GM18505 (cell line): ENCODE data around the gene CAMTA1.

Source experiments
- ATAC-seq: cut with Tn5 transposase; IDR thresholded peaks from one replicate; pipeline ENCODE4 v1.9.1; 2021; ENCODE audit not compliant: unreplicated experiment
- POLR2A ChIP-seq: IDR thresholded peaks from 4 replicates; pipeline ENCODE4 v1.6.1; 2011; ENCODE audit warnings: borderline replicate concordance; ENCODE audit not compliant: insufficient read depth, insufficient read length; ENCODE audit errors: extremely low read depth

The CAMTA1 gene

DNA sequence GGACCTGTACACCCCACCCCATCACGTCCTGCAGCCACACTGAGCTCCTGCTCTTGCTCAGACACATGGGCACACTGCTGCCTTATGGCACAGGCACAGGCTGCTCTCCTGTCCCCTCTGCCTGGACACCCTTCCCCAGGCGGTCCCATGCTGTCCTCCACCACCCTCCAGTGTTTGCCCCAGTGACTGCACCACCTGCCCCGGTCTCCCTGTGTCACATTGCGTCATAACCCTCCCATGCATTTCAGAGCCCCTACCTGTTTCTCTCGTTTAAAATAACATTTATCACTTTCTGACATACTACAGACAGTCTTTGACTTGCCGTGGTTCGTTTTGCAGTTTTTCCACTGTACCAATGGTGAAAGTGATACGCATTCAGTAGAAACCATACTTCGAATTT, 159.2 kb downstream of the CAMTA1 start:
- ATAC-seq, result no peak
- no peak for TF ChIP-seq POLR2A

DNA sequence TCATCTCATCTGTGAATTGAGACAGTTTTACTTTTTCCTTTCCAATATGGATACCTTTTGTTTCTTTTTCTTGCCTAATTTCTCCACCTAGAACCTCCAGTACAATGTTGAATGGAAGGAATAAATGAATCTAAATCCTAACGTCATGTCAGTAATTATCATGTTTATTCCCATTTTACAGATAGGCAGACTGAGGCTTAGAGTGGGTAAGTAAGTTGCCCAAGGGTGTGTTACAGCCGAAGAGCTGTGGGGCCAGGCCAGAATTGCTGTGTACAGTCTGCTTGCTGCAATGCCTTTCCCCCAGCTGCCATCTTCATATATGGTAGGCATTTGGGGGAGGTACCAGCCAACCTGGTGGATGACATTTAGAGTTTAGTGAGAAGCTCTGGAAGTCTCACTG, 162.7 kb downstream of the CAMTA1 start:
- ATAC-seq, result no peak
- TF ChIP-seq POLR2A, result no peak

DNA sequence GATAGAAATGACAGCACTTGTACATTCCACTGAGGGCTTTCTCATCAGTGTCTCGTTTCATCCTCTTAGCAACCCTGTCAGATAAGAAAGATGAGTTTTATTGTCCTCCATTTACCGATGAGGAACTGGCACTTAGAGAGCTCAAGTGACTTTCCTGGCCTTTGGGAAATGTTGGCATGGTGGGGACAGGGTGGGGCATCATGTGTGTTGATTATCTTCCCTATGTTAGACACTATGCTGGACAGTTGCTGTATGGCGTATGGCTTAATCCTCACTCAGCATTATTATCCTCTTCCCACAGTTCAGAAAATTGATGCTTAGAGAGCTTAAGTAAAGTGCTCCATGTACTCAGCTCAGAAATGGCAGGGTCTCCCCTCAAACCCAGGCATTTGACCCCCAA, 163.2 kb downstream of the CAMTA1 start:
- no peak for ATAC-seq
- no peak for TF ChIP-seq POLR2A

DNA sequence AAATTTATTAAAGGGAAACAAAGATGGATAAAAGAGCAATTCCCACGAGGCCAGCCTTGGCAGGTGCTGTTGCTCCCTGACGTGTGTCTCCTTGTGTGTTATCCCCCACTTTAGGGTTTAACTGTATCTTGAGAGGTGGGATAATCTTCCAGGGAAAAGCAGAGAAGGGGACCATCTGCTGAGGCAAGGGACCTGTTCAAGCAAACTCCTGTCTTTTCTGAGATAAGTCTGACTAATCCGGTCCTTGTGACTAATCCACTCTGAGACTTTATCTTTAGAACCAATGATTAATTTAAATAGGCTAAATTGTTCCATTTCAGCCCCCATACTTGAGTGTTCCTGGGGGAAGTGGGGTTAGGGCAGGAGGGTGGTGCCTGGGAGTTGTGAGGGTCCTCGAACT, 163.6 kb downstream of the CAMTA1 start:
- no peak for TF ChIP-seq POLR2A
- no peak for ATAC-seq

DNA sequence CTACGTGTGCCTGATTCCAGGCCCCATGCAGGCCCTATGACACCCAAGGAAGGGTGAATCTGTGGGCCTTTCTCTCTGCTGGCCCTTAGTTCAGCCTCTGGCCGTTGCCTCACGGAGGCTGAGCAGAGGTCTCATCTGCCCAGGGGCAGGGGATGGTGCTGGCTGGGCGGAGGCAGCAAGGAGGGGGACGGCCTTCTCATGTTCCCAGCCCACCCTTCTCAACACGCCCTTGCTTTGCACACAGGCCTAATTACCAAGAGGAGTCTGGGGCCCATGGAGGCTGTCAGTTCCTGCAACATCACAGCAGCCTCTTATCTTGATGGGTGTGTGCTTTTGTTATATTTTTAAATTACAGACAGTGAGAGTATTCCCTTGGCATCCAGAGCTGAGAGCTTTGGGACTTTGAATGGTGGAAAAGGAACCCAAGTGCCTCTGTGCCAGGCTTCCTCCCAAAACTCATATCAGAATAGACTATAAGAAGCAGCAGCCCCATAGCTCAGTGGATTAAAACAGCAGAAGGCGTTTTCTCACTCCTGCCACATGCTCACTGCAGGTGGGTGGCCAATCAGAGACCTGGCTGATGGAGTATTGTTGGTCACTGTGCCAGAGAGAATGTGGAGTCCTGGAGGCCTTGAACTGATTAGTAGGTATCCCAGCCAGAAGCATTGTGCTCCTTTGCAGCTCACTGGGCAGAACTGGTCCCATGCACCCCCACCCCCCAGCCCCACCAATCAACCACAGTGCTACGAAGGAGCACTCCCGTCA, 164.9 kb downstream of the CAMTA1 start:
- no peak for ATAC-seq
- no peak for TF ChIP-seq POLR2A

DNA sequence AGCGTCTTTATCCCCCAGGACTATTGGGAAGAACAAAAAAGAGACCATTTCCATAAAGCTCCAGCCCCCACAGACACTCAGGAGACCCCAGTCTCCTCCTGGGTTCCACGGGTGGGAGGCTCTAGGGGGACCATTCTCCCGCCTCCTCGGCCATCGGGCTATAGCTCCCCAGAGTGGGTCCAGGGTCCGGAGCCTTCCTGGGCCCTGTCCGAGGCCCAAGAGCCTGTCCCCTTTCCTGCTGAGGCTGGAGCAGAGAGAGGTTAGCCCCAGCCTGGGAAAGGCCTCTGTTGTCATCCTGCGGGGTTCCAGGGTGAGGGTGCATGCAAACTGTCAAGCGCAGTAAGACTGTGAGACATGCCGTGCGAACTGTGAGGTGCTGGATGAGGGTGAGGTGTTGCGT, 166.3 kb downstream of the CAMTA1 start:
- ATAC-seq, result no peak
- no peak for TF ChIP-seq POLR2A

DNA sequence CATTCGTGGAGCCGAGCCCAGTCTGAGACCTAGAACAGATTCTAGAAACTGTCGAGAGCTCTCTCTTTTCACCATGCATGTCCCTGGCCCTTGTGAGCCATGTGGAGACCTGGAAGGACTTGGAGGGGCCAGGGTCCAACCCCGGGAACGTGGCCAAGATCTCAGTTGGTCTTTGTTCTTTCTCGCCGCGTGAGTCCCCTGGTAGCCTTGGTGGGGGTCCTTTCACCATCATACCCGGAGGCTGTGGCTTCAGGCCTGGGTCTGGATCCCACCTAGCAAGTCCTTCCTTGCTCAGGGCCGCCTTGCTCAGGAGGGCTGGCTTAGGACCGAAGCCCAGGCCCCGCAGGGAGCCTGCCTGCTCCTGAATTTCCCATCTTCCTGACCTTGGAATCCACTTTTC, 168.0 kb downstream of the CAMTA1 start:
- no peak for TF ChIP-seq POLR2A
- ATAC-seq, result no peak

DNA sequence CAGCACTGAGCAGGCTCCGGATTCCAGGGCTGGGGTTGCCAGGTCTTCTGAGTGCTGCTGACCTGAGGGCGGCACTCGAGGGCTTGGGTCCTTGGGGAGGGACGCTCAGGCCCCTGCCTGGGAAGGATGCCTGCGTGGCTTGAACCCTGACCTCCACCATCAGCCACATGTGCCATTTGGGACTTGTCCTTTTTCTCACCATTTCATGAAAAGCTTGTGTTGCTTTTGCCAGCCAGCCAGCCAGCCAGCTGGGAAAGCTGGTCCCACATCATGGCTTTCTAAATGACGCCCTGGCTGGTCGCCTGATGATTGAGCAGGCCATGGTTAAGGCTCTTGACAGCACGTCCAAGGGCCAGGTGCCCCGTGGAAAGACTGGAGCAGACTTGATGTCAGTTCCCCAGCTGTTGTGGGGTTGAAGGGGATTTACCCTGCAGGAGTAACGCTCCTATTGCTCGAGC, 168.7 kb downstream of the CAMTA1 start:
- no peak for ATAC-seq
- TF ChIP-seq POLR2A, result no peak

DNA sequence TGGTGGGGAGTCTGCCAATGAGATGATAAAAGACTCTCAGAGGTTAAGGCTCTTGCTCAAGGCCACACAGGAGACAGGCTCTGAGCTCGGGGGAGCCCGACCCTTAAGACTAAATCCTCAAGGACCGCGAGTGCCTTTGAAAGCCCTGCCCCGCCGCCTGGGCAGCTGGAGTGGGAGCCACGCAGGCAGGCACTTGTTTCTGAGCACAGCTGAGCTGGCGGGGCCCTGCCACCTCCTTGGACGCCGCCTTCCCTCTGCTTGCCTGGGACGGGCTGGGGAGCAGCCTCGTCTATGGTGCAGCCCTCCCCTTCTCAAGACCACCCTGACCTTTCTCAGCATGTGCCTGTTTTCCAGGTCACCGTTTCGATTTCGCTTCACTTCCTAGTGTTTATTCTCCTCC, 169.3 kb downstream of the CAMTA1 start:
- no peak for ATAC-seq
- no peak for TF ChIP-seq POLR2A

DNA sequence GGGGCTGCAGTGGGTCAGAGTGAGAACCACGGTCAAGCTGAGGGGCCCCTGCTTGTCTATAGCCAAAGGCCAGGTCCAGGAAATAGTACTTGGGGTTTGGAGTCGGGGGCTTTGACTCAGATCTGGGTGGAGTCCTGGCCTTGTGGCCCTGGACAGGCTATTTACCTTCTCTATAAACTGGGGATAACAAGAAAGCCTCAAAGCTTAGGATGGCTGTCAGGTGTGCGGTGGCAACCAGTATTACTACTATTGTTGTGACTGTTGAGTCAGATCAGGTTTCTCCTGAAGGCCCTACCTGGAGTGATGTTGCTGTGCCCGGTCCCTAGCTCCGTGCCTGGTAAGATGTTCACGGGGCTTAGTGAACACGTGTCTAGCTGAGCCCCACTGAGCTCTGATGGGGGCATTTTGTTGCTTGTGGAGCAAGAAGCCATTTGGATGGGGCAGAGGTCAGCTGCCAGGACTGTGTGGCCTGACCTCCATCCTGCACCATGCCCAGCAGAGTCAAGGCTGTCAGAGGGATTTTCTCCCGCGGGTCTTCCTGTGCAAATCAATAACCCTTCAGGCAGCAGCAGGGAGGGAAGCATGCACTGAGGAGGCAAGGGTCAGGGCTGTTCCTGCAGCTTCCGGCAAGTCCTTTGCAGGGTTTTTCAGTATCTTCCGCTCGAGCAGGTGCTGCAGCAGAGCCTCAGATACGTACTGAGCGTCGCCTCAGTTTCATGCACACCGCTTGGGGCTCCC, 170.3 kb downstream of the CAMTA1 start:
- TF ChIP-seq POLR2A, result no peak
- ATAC-seq, result no peak

DNA sequence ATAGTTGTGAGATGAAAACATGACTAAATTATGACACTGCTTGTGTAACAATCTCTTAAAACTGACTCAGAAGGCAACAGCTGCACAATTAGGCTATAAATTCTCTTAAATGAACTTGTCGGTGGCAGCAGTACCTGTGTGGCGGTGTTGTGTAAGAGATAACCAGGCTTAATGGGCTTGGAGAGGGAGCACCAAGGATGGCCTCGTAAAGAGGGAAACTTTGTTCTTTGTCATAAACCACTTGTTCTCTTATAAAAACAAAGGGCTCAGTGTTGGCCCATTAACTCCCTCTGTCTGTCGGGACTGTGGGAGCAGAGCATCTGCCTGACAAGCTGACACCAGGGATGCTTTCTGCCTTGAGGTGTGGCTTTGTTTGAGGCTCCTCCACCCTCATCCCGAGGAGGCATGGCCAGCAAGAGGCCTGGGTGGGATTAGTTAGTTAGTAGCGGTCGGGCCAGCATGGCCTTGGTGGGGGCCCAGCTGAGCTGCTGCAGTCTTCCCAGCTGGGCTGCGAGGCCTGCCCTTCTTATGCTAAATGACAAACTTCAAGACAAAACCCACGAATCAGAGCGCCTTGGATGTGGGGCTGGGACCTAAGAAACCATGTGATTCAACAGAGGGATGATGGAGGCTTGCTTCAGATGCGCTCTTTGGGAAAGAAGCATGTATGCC, 171.4 kb downstream of the CAMTA1 start:
- no peak for ATAC-seq
- TF ChIP-seq POLR2A, result no peak

DNA sequence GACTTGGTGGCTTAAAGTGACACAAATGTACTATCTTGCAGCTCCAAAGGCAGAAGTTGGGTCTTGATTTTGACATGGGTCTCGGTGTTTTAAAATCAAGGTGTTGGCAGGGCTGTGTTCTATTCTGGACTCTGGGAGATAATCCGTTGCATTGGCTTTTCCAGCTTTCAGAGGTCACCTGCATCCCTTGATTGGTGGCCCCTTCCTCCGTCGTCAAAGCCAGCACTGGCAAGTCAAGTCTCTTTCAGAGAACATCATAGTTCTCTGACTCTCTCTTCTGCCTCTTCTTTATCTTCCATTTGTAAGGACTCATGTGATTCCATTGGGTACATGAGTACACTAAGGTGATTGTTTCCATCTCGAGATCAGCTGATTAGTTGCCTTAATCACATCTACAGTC, 172.1 kb downstream of the CAMTA1 start:
- no peak for TF ChIP-seq POLR2A

DNA sequence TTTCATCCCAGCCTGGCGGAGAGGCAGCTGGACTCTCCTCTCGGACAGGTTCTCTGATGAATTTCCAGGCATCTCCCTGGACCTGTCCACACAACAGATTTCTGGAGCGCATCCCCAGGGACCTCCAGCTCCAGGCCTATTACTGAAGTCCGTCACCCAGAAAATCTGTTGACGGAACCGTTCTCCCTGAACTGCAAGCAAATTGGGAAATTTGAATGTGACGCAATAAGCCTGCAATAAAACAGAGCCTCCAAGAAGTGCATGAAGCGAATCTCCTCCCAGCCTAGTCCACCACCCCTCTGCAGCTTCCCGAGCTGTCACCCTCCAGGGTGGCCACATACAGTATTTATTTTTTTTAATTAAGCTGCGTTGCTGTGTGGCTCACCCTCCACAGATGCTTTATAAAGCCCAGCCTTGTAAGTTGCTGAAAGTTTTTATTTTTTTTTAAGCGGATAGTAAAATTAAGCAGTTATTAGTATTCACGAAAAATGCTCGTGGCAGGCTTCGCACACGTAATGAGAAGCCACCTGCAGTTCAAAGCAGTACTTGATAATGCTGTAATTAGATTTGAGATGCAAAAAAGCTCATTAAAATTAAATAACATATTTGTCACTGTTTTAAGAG, 173.3 kb downstream of the CAMTA1 start:
- no peak for TF ChIP-seq POLR2A
- no peak for ATAC-seq

More for the DNA sequence above, 172.1 kb downstream of the CAMTA1 start:
- ATAC-seq, result no peak
